GM19043 (cell line): ENCODE data around the gene C10orf90.

Experiments used
- ATAC-seq: cut with Tn5 transposase; IDR thresholded peaks from one replicate; pipeline ENCODE4 v1.9.1; 2021; ENCODE audit warnings: low read depth; ENCODE audit not compliant: unreplicated experiment

Gene C10orf90

GRCh38 chr10:126518218-126519080 lies 152.0 kb downstream of the C10orf90 start:
- ATAC-seq = no peak

DNA sequence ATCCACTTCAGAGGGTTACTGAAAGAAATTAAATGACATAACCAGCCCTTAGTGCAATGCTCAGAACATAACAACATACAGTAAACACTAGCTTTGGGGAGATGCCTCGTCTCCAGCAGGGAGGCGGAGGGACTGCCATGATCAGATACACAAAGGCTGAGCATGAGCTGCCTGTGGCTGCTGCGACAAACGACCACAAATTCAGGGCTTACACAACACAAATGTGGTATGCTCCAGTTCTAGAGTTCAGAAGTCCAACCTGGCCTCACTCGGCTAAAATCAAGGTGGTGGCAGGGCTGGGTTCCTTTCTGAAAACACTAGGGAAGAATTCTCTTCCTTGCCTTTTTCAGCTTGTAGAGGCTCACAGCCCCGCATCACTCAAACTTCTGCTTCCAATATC lies 154.0 kb downstream of the C10orf90 start:
- ATAC-seq = no peak

- no peak for ATAC-seq
Observed at GRCh38 chr10:126511917-126512479, 158.5 kb downstream of the C10orf90 start.

- ATAC-seq = no peak
Observed at GRCh38 chr10:126509182-126509581, 161.3 kb downstream of the C10orf90 start.

DNA sequence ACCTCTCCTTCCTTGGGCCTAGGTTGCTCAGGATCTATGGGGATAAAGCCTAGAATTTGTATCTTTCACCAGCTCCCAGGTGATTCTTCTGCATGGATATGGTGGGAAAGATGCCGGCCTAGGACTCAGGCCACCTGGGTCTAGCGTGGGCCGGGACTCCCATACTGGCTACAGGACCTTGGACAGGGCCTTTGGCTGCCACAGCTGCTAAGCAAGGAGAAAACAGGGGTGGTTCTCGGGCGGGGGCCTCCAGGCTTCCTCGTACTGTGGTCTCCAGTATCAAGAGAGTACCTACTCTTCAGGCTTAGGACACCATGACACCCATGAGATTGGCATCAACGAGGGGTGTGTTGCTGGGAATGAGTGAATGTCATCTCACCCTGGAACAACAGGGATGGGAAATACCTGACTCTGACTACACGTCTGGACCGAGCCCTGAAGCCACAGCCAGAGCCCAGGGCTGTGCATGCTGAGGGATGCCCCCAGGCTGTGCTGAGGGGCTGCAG lies 161.9 kb downstream of the C10orf90 start:
- ATAC-seq = no peak

DNA sequence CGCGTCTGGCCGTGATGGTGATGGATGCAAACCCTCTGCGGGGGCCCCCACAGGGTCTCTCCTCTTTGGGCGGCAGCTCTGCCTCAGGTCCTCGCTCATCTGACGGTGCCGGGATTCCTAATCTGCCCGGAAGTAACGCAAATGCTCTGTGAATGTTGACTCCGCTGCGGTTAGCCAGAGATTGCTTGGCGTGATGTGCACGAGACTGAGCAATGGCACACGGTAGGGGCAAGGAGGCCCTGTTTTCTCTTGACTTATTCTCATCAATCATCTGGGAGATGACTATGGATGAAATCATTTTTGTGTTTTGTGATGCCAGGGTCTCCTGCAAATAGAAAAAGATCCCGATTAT lies 165.8 kb downstream of the C10orf90 start:
- ATAC-seq = no peak

GRCh38 chr10:126504063-126504760 lies 166.3 kb downstream of the C10orf90 start:
- no peak for ATAC-seq

DNA sequence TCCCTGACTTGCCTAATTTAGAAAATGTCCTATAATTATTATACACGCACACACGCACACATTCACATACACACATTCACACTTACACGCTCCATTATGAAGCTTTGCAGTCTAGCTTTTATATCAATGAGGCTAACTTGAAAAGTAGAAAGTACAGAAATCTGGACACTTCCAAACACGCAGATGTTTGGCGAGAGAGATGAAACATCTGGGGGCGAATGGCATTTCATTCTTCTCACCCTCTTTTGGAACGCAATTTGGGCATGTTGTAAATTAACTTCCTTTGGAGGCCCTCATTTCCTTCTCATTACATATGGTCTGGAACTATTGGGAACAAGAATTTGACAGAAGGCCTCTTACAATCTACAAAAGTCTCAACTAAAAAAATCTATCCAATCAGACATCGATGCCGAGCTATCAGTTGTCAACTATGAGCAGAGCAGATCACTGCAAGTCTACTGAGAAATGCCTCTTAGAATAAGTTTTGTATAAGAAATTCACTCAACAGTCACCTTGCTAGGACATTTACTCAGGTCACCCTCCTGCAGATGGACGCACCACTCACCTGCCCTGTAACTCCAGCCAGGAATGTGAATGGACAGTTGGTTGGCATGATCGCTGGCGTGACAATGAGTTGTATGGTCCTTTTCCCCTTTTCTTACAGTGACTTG lies 167.0 kb downstream of the C10orf90 start:
- ATAC-seq = no peak

- no peak for ATAC-seq
Observed at GRCh38 chr10:126502441-126502840, 168.1 kb downstream of the C10orf90 start.

- ATAC-seq = no peak
Observed at GRCh38 chr10:126501828-126502227, 168.7 kb downstream of the C10orf90 start.

DNA sequence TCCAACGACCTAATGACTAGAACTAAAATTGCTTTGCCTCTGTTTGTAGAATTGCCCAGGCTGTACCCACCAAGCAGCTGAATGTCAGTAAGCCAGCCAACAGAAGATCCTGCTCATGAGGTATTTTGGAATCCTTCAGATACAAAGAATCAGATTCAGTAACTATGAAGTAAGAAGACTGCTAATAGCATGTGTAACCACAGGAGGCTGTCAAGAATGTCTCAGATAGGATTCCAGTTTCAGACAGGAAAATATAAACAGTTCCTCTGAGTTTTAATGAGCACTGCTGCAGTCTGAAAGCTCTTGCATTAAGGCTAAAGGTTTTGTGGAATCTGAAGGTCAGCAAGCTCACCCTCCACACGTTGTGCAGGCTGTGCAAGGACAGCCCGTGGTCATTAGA lies 169.6 kb downstream of the C10orf90 start:
- no peak for ATAC-seq

DNA sequence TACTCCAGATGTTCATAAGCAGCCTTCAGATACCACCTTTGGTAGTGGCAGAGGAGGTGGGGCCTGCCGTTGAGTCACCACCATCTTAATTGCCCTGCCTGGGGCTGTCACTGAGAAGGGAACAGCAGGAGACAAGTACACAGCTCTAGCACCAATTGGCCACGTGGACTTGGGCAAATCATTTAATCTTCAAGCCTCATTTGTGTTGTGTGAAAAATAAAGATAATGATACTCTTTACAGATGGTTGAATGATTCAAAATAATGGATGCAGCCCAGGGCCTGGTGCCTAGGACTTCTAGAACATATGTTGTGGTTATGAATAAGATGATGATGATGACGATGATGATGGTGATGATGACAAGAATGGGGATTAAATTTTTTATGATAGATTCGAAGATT lies 170.3 kb downstream of the C10orf90 start:
- no peak for ATAC-seq

DNA sequence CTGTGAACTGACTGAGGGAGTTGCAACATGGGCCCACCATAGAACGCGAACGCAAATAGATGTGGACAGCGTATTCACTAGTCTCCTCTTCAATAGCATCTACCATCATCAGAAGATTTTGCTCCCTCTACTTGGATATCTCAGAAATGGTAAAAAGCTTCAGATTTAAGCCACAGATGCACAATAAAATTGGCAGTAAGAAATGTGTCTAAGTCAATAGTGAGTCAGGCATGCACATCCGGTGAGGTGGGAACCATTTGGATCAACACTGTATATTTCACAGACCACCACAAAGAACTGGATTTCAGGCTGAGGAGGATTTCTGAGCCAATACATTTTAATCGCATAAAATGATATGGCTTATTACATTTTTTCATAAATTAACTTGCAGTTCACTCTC lies 170.7 kb downstream of the C10orf90 start:
- ATAC-seq = no peak

DNA sequence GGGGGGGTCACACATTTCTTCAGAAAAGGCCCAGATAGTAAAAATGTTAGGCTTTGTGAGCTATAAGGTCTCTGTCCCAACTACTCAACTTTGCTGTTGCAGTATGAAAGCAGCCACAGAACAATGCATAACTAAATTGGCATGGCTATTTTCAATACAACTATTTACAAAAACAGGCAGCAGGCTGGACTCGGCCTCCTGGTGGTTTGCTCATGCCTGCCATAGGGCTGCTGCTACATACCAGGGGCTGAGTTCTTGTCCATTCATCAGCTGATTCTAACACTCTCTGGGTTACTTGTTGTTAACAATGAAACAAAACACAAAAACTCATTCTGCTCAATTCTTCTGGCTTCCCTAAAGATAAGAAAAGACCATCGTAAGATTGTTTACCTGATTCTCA lies 172.8 kb downstream of the C10orf90 start:
- ATAC-seq = no peak

- ATAC-seq = no peak
Observed at GRCh38 chr10:126496771-126497545, 173.5 kb downstream of the C10orf90 start.

GRCh38 chr10:126491476-126491875 lies 179.0 kb downstream of the C10orf90 start:
- ATAC-seq = no peak

GRCh38 chr10:126481181-126481580 lies 189.3 kb downstream of the C10orf90 start:
- no peak for ATAC-seq

DNA sequence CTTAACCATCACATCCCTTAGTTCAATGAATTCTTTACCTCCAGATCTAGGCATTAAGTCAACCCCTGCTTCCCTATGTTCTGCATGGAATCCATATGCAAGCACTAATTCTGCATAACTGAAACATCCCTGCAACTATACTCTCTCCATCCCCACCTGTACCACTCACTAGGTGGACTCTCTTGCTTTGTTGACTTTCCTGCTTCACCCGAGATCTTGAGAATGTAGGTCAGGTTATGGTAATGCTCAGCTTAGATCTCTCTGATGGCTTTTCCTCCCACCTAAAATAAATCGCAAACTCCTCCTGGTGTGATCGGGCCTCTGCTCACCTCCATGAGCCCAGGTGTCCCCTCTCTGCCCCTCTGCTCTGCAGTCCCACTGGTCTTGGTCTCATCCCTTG lies 189.8 kb downstream of the C10orf90 start:
- no peak for ATAC-seq

DNA sequence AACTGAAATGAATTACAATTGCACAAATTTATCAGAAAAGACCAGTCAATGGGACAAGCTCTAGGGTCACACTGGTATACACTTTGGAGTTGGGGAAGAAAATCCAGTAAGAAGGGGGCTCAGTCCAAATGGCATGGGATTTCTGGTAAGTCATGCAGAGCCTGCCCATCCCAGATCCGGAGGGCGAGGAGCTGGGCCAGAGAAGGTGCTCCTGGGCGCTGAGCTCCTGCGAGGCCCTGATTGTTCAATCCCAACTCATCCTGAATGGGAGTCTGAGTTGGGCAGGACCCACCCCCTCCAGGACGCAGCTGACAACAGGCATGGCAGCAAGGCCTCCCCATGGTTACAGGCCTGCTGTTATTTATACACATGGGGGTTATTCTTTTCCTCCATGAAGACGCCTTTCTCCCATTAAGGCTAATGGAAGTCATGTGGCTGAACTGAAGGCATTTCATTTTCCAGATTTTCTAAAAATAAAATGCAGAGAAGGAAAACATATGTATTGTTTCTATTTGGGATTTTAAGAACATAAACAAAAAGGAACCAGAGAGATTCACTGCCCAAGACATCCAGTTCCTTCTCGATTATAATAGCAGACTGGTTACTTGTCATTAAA lies 191.1 kb downstream of the C10orf90 start:
- no peak for ATAC-seq

DNA sequence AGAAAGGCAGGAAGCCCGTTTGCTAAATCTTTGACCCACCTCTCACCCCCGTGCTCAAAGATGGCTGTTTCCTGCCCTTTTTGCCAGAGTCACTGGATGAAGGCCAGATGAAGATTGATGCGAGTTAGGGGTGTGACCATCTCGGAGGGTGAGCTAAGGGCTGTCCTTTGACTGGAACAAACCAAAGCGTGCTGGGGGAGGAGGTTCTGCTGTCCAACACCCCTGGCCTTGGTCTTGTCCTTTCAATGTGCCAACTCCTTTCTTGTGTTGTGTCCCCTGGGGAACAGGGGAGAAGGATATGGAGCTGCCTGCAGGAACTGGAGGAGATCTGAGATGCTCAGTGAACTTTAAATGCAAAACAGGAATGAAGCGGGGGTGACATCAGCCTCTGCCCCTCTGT lies 191.9 kb downstream of the C10orf90 start:
- no peak for ATAC-seq
